ENCODE results near the gene OR13C3.

DNA sequence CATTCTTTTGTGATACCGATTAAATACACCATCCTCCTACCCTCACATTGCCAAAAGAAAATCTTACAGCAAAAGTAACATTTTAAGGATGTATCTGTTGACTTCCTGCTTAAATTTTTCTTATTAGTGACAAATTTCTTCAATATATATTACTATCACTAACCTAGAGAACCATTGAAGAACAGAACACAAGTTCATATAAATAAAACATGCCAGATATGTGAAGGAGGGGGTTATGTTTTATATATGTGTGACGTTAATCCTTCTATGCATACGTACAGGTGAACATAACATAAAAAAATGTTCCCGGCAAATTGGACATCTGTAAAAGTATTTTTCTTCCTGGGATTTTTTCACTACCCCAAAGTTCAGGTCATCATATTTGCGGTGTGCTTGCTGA is 32.7 kb downstream of the OR13C3 start, which contains the start of gene OR13F1:
- TF ChIP-seq, protein P1, sequence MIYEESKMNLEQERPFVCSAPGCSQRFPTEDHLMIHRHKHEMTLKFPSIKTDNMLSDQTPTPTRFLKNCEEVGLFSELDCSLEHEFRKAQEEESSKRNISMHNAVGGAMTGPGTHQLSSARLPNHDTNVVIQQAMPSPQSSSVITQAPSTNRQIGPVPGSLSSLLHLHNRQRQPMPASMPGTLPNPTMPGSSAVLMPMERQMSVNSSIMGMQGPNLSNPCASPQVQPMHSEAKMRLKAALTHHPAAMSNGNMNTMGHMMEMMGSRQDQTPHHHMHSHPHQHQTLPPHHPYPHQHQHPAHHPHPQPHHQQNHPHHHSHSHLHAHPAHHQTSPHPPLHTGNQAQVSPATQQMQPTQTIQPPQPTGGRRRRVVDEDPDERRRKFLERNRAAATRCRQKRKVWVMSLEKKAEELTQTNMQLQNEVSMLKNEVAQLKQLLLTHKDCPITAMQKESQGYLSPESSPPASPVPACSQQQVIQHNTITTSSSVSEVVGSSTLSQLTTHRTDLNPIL (CRISPR knock-in tag; IDR thresholded peaks at IDR 0.05), result no peak
- TF ChIP-seq, protein P2, sequence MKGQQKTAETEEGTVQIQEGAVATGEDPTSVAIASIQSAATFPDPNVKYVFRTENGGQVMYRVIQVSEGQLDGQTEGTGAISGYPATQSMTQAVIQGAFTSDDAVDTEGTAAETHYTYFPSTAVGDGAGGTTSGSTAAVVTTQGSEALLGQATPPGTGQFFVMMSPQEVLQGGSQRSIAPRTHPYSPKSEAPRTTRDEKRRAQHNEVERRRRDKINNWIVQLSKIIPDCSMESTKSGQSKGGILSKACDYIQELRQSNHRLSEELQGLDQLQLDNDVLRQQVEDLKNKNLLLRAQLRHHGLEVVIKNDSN (CRISPR knock-in tag; IDR thresholded peaks at IDR 0.05), result no peak
- no peak for TF ChIP-seq ZNF274 (IDR thresholded peaks at IDR 0.05; ENCODE audit: borderline replicate concordance, low read depth, low read length)
- TF ChIP-seq, protein P3, sequence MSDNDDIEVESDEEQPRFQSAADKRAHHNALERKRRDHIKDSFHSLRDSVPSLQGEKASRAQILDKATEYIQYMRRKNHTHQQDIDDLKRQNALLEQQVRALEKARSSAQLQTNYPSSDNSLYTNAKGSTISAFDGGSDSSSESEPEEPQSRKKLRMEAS (CRISPR knock-in tag; IDR thresholded peaks at IDR 0.05), result no peak
